HG03378 (cell line): ENCODE results near the gene PPP1R2.

Experiments
- ATAC-seq: cut with Tn5 transposase; IDR thresholded peaks from one replicate; pipeline ENCODE4 v1.9.1; 2021; ENCODE audit warnings: mild to moderate bottlenecking, moderate library complexity; ENCODE audit not compliant: unreplicated experiment

Gene PPP1R2

DNA sequence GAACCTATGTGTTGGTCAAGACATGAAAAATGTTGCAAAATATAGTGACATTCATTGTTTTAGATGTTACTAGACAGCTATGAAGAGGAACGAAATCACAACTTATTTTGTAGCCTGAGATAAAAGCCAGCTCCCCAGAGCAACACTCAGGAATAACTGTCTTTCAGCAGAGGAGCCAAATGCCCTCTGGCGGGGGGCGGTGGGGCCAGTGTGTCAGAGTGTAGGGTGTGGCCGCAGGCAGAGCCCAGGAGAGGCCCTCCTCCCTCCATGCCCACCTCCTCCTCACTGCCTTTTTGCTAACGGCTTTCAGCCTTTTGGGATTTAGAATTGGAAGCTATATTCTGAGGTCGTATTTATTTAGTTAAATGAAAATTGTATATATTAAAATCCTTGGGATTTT is 23.7 kb upstream of the PPP1R2 start:
- ATAC-seq, result no peak

DNA sequence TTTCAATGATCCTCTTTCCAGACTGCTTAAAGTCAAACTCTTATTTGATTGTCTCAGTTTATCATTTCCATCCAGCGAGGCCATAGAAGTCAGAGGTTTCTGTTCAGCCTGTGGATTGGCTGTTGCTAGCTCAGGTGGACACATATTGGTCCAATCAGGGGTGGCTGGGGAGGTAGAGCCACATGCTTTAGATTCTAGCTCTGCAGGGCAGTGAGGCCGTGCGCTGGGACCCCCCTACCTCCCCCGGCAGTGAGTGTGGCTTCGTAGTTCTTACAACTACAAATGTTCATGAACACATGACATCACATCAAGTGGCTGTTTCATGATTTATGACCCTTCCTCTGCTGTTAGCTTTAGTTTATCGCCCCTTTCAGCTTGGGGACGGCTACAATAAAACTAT is 22.6 kb upstream of the PPP1R2 start:
- ATAC-seq, result no peak

DNA sequence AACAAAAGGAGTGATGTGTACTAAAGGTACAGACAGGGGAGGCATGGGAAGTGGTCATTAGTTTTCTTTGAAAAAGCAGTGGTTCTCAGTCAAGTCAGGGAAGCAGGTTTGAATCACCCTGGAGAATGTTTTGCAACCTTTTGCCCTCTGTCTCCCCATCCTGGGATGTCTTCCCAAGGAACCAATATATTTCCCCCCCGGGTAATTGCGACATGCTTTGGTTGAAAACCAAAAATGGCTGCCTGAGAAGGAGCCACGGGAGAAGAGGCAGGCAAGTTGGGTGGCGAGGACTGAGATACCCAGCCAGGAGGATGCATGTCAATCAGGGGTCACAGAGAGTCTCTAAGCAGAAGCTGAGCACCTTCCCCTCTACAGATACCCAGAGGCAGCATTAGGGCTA is 20.2 kb upstream of the PPP1R2 start:
- no peak for ATAC-seq

DNA sequence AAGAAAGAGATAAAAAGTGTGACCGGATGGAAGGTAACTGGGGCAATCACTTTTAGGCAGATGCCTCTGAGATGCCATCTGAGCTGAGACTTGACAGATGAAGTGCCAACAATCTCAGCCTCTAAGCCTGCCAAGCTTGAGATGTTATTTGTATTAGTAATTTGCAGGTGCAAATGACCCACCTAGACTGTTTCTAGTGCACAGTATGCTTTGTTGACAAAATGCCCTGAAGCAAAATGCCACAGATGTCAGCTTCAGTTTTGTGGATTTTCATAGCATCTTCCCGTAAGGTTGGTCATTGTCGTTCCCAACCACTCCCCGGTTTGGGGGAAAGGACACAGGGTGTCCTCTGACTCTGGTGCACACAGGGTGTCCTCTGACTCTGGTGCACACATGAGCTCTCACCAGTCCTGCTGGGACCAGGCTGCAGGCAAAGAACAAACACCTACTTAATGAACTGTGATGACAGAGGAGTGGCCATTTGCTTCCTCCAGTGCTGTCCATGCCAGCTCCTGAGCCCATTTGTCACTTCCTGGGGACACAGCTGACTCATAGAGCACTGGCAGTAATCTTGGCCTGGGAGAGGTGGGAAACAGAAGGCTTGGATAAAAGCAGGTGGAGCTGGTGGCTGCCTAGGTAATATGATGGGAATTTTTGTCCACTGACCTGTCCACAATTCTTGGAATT is 16.7 kb upstream of the PPP1R2 start:
- no peak for ATAC-seq

DNA sequence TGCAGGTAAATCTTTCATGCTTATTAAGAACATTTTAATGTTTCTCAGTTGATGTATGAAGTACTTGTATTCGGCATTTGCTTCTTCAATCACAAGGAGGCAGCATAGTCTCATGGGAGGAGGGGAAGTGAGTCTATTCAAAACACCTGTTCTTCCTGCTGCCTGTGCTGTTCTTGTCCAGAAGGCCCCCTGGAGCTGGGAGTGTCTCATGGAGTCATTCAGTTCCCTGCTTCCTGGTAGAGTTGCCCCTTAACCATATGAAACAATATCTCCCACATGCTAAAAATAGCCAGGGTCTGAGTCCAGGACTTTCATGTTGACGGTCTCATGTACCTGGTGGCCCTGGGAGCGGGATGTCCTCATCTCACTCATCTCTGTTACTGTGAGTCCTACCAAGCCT is 15.5 kb upstream of the PPP1R2 start:
- no peak for ATAC-seq

DNA sequence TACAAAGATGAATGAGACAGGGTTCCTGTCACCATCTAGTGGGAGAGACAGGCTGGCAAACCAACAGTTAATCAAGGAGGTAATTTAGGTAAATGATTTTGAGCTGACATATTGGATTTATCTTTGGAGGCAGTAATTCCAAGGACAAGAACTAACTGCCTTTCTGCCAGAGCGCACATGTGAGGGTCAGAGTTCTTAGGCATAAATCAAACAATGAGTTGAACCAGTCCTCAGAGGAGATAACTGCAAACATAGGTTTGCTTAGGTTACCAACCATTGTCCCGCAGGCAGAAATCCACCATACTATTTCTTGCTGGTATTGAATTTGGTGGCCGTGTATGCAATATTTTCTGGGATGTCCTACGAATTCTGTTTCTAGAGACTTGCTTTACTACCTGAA is 14.2 kb upstream of the PPP1R2 start:
- ATAC-seq, result no peak

DNA sequence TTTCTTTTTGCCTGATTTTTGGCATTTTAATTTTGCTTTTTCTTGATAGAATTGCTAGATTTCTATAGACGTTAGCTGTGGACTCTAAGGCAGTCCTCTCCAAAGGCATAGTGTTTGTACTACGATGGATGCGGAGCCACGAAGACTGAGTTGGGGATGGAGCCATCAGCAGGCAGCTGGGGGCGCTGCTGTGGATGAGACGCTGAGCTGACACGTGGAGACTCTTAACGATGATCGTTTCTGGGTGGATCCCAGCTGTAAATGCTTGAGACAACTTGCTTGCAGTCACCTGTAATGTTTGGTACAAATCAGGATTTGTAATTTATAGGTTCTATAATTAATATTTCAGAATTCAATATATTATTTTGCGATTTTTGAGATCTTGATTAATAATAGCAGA is 13.3 kb upstream of the PPP1R2 start:
- no peak for ATAC-seq

DNA sequence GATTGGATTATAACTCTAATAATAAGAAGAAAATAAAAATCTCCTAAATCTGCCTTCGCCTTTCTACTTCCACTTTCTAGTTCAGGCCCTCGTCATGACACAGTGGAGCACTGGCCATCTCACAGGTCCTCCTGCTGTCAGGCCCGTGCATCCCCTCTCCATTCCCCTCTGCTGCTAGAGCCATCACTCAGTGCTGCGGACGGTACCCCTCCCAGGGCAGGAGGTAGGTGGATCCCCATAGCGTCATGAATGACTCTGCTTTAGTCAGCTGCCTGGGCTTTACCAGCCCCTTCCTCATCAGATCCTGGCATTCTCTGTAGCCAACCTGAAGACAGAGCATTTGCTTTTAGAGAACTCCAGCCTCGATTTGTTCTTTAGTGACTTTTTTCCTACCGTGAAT is 12.0 kb upstream of the PPP1R2 start:
- no peak for ATAC-seq

DNA sequence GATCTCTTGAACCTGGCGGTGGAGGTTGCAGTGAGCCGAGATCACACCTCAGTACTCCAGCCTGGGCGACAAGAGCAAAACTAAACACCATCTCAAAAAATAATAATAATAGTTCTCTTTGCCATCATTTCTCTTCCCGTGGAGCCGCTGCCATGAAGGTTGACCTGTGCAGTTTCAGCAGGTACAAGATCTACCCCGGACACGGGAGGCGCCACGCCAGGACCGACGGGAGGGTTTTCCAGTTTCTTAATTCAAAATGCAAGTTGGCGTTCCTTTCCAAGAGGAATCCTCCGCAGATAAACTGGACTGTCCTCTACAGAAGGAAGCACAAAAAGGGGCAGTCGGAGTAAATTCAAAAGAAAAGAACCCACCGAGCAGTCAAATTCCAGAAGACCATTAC is 11.3 kb upstream of the PPP1R2 start:
- no peak for ATAC-seq

DNA sequence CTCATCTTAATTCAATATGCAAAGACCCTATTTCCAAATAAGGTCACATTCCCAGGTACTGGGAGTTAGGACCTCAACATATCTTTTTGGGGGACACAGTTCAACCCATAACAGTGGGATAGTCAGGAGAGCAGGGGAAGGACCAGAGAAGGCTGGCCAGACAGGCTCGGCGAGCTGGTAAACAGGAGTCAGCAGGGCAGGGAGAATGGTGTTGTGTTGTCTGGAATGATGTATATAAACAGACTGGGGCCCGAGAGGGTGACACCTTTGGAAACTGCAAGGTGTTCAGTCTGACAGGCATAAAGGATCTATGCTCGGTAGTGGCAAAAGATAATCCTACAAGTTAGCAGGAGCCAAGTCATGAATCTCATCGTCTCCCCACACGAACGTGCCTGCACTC is 10.1 kb upstream of the PPP1R2 start:
- ATAC-seq, result no peak

DNA sequence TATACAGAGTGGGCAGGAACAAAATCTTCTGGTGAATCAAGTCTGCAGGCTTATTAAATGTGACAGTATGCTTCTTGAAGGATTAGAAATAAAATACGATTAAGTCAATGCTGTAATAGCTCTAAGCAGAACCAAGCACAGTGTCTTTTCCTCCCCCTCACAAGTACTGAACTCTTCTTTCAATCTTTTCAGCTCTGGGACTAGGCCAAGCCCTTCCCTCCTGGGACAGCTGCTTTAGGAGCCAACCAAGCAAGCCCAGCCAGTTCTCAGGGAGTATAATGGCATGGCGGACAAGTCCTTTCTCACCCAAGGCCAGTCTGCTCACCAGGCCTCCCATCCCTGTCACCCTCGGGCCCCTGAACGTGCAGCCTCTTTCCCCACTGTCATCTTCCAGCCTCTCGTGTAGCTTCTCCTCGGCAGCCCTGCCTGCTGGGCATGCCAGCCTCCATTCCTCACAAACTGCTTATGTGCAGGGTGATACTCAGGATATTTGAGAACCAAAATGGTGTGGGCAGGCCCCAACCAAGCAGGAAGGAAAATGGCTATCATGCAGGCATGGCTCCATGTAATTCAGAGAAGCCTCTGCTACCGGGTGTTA is 8.4 kb upstream of the PPP1R2 start:
- no peak for ATAC-seq

DNA sequence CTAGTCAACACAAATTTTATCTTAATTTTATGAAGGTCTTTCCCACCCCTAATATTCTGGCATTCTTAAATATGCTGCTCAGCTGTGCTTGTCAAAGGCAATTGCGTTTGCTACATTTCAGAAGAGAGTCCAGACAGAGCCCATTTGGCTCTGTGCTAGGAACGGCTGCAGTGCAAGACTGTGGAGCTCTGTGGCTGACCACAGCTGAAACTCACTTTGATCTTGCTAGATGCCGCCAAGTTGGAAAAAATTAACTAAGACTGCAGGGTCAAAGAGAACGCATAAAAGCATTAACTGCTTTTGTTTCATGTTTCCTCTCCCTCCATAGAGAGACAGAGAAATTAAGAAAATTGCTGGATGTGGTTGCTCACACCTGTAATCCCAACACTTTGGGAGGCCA is 7.6 kb upstream of the PPP1R2 start:
- ATAC-seq, result no peak

DNA sequence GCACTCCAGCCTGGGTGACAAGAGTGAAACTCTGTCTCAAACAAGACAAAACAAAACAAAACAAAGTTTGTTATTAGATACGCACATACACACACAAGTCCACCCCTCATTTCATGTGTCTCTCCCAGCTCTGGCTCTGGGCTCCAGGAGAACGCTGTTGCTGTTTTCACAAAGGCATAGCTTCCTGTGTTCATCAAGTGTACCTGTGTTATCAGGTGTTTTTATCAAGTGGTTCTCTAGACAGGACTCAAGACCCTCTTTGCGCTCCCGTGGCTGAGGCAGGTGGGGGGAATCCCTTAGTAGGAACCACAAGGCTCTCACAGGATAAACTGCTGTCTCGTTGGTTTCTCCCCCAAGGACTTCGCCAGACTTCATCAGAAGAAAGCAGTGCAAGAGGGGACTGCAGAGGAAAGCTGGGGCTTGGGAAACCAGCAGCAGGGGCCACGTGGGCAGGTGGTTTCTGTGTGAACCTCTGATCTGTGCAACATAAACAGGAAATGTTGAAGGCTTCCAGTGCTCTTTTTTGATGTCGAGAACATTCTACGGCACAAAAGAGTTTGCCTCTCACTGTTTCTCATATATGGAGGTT is 6.9 kb upstream of the PPP1R2 start:
- no peak for ATAC-seq

DNA sequence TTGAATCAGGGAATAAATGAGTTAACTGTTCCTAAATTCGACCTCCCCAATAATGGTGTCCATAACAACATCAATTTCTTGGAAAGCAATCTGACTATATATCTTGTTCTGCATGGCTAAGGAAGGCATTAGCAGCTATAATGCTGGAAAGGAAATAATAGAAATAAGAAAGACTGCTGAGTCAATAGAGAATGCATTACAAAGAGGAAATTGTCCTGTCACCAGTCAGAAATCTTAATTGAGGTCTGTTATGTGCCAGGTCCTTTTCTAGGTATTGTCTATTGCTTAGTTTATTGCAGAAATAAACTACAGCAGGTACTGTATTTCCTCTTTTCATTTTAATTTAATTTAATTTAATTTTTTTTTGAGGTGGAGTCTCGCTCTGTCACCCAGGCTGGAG is 5.9 kb upstream of the PPP1R2 start:
- ATAC-seq, result no peak

DNA sequence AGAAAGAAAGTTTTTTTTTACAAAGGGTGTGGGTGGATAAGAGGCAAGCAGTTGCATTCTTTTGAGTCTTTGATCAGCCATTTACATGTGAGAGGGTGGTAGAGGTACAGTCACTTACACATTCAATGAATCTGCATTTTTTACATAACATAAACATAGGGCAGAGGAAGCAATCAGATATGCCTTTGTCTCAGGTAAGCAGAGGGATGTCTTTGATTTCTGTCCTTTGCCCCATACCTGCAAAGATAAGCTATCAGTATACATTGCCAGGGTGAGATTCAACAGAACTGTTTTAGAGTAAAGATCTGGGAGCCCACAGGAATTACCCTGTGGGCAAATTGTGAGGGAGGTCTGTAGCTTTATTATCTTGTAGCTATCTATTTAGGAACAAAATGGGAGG is 5.4 kb upstream of the PPP1R2 start:
- no peak for ATAC-seq

DNA sequence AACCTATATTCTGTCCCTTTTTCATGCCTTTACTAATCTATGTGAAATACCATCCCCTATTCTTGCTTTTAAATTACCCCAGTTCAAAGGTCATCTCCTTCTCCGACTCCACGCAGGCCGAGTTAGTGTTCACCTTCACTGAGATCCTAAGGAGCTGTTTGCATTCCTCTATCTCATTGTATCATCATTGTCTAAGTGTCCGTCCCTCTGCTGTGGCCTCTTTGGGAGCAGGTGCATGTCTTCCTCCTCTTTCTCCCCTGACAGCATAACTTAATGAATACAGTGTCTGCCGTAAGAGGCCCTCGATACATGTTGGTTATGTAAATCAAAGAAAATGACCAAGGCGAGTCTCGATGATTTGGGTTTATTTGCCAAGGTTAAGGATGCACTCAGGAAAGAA is 4.9 kb upstream of the PPP1R2 start:
- ATAC-seq, result no peak

DNA sequence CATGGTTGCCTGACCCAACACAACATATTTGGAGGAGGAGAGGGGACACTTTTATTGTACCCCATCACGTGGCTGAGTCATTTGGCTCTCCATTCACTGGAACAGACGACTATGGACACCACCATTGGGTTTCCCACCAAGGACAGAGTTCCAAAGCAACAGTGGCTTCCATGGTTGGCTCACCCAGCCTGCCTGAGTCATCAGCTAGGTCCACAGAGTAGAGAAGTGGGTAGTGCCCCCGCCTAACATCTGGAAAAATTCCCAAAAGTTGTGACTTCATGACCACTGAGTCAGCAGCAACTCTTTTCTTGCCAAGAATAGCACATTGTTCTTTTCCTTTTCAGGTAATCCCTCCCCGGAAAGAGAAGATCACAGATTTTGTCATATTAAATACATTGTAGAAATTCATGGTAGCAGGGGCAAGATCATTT is 3.0 kb upstream of the PPP1R2 start:
- ATAC-seq, result no peak

DNA sequence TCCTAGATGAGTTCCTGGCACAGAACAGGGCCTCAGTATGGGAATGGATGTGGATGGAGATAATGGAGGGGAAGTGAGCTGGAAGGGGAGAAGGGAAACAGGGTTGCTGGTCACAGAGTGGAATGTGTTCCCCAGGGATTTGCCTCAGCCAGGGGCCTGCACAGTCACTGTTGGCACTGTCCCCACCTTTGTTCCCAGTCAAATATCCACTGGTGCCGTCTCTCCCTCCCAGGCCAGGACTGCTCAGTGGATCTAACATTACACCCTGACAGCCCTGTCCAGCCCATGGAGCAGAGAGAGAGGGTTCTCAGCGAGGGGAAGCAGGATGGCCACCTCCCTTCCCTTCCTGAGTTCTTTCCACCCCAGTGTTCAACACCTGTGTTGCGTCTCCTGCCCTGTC is 1.5 kb upstream of the PPP1R2 start:
- no peak for ATAC-seq

DNA sequence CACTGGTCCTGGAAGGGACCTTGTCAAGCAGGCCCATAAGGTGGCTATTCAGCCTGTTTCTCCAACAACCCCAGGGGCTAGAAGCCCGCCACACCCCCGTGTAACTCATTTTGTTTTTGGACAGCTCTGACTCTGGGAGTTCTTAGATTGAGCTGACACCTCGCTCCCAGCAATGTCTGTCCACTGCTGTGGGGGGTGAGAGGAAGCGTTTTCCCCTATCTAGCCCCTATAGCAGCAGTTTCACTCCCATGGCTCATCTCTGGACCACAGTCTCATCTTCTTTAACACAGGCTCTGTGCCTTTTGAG is 1.1 kb upstream of the PPP1R2 start:
- no peak for ATAC-seq

DNA sequence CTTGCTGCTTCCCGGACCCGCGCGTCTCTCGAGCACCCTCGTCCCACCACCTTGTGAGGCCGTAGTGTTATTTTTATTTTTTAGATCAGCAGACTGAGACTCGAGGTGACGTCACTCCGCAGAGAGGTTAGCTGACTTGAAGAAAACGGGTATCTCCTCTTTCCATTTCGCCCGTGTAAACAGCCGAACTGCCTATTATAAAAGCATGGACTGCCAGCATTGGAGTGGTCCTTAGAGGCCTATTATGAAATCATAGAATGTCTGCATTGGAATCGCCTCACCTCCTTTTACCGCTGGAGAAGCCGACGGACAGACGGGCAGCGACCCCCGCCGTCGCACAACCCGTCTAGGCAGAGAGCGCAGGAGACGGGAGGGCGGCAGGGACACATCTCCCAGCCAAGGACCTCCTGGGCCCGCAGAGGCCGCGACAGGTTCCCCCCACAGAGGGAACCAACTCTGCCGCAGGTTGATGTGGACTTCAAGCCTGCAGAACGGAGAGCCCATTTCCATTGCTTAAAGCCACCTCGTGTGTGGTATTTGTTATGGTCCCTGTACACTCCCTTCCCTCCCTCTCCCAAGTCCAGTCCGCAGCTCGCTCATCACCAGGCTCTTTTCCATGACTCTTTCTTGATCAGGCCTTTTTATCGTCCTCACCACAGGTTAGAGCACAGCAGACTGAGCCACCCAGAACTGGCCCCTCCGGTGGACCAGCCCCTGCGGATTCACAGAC is 540 bp upstream of the PPP1R2 start:
- ATAC-seq, result no peak

DNA sequence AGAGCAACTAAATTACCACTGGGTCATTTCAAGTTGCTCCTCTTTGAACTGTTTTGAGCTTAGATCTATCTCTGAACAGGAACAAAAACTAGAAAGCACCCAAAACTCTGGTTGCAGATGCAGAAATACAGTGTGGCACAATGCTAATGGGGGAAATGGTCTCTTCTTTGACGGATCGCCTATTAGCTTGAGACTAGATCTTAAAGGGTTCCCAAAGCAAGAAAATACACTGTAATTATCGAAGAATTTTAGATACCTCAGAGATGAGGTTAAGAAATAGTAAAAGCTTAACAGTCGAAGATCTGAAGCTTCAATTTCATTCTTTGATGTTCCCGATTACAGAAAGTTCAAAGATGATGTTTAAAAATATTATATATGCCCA is 818 bp downstream of the PPP1R2 start:
- no peak for ATAC-seq

DNA sequence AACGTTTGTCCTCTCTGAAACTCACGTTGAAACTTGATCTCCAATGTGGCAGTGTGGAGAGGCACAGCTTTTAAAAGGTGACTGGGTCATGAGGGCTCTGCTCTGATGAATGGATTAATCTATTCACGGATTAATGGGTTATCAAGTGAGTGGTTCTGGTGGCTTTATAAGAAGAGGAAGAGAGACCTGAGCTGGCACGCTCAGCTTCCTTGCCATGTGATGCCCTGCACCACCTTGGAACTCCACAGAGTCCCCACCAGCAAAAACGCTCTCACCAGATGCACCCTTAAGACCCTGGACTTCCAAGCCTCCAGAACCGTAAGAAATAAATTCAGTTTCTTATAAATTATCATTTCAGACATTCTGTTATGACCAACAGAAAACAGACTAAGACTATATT is 2.6 kb downstream of the PPP1R2 start:
- no peak for ATAC-seq
